GM23338 (cell line): ENCODE data around the gene ACOX3. TPM values are rescaled to one million over a fixed set of nuclear protein-coding genes. Genes with fewer than 3 reads are reported as not detected.

Experiments
- ATAC-seq: fragments of 200-7000 bp; cut with Tn5 transposase; 3 replicates; pipeline ENCODE4 v1.9.1; 2020
- DNase-seq: peaks from one replicate; pipeline ENCODE4 v3.0.0-alpha.2; 2015; ENCODE audit warnings: low spot score
- H2AFZ ChIP-seq: fragments of 200-600 bp; sonication (generic); 2 replicates; pipeline ENCODE4 v1.8.0; 2016; ENCODE audit warnings: antibody characterized with exemption, mild to moderate bottlenecking, moderate library complexity
- H3F3A ChIP-seq: fragments of 200-600 bp; sonication (generic); replicated peaks from 2 replicates; pipeline ENCODE4 v1.8.0; 2017; ENCODE audit warnings: antibody characterized with exemption, mixed run types, low read depth
- H3K27ac ChIP-seq: fragments of 200-600 bp; sonication (generic); 2 replicates; pipeline ENCODE4 v1.6.1; 2016; ENCODE audit warnings: low read depth
- H3K27me3 ChIP-seq: fragments of 200-600 bp; sonication (generic); 2 replicates; pipeline ENCODE4 v1.8.0; 2016; ENCODE audit warnings: mild to moderate bottlenecking, mixed run types, moderate library complexity; ENCODE audit not compliant: insufficient read depth
- H3K36me3 ChIP-seq: fragments of 200-600 bp; sonication (generic); 2 replicates; pipeline ENCODE4 v1.8.0; 2016; ENCODE audit warnings: mild to moderate bottlenecking; ENCODE audit not compliant: insufficient read depth
- H3K4me1 ChIP-seq: fragments of 200-600 bp; sonication (generic); 2 replicates; pipeline ENCODE4 v1.8.0; 2016; ENCODE audit warnings: mild to moderate bottlenecking, moderate library complexity; ENCODE audit not compliant: insufficient read depth
- H3K4me2 ChIP-seq: fragments of 200-600 bp; sonication (generic); 2 replicates; pipeline ENCODE4 v1.7.1; 2017; ENCODE audit warnings: mixed run types
- H3K4me3 ChIP-seq: fragments of 200-600 bp; sonication (generic); 2 replicates; pipeline ENCODE4 v1.6.1; 2016; ENCODE audit warnings: mixed run types
- H3K79me2 ChIP-seq: fragments of 200-600 bp; sonication (generic); replicated peaks from 2 replicates; pipeline ENCODE4 v1.8.0; 2017; ENCODE audit warnings: mild to moderate bottlenecking; ENCODE audit not compliant: insufficient read depth
- H3K9me2 ChIP-seq: fragments of 200-600 bp; sonication (generic); 2 replicates; pipeline ENCODE4 v1.8.0; 2017; ENCODE audit not compliant: insufficient read depth
- H4K20me1 ChIP-seq: fragments of 200-600 bp; sonication (generic); replicated peaks from 2 replicates; pipeline ENCODE4 v1.8.0; 2017; ENCODE audit warnings: mild to moderate bottlenecking; ENCODE audit not compliant: insufficient read depth
- H3K27ac Mint-ChIP-seq: 2 replicates; pipeline ENCODE4 v1.8.0; 2020; ENCODE audit warnings: inconsistent platforms, mild to moderate bottlenecking, moderate library complexity, mixed read lengths
- H3K27me3 Mint-ChIP-seq: 3 replicates; pipeline ENCODE4 v1.8.0; 2022; ENCODE audit warnings: low read depth, mild to moderate bottlenecking, moderate library complexity, mixed read lengths, inconsistent platforms; ENCODE audit not compliant: insufficient read depth, poor library complexity
- H3K36me3 Mint-ChIP-seq: 3 replicates; pipeline ENCODE4 v1.8.0; 2021; ENCODE audit warnings: low read depth, mild to moderate bottlenecking, inconsistent platforms, moderate library complexity, mixed read lengths
- H3K4me1 Mint-ChIP-seq: 3 replicates; pipeline ENCODE4 v1.8.0; 2020; ENCODE audit warnings: mild to moderate bottlenecking, inconsistent platforms, mixed read lengths
- H3K4me3 Mint-ChIP-seq: 3 replicates; pipeline ENCODE4 v1.8.0; 2021; ENCODE audit warnings: moderate library complexity, mild to moderate bottlenecking, inconsistent platforms, mixed read lengths
- H3K9me3 Mint-ChIP-seq: 3 replicates; pipeline ENCODE4 v1.8.0; 2020; ENCODE audit warnings: moderate library complexity, mild to moderate bottlenecking, inconsistent platforms, mixed read lengths
- CREB1 ChIP-seq: fragments of 250-450 bp; sonication (Bioruptor Pico); IDR thresholded peaks from 2 replicates; pipeline ENCODE4 v1.5.0; 2020; ENCODE audit warnings: low read depth, mild to moderate bottlenecking, moderate library complexity
- EZH2 ChIP-seq: fragments of 200-600 bp; sonication (generic); IDR thresholded peaks from one replicate; pipeline ENCODE4 v1.8.0; 2017; ENCODE audit warnings: antibody characterized with exemption, mild to moderate bottlenecking, low read depth; ENCODE audit not compliant: unreplicated experiment
- EZH2phosphoT487 ChIP-seq: fragments of 200-600 bp; sonication (generic); IDR thresholded peaks from one replicate; pipeline ENCODE4 v1.8.1; 2018; ENCODE audit warnings: antibody characterized with exemption; ENCODE audit not compliant: unreplicated experiment
- REST ChIP-seq: IDR thresholded peaks from one replicate; pipeline ENCODE4 v1.6.1; 2018; ENCODE audit warnings: antibody characterized with exemption; ENCODE audit not compliant: unreplicated experiment
- polyA plus RNA-seq: library from polyadenylated mRNA; unstranded; fragments of >200 nt; fragmentation: Nextera tagmentation; extraction: Ambion mirVana; gene quantifications from 2 replicates; pipeline ENCODE4 v1.2.1, GENCODE V29; 2016
- total RNA-seq: library from RNA; depleted of rRNA; stranded (reverse); fragments of >200 nt; shearing (Covaris generic); gene quantifications from 2 replicates; pipeline ENCODE4 v1.2.3, GENCODE V29; 2014
- TF ChIP-seq, protein P1 (sequence below), 2 experiments: fragments of 200-600 bp in 1 of 2; sonication (generic) in 1 of 2; conservative IDR thresholded peaks; 2 replicates each; pipeline versions ENCODE4 v1.5.1 to v1.6.1; 2016 to 2017; ENCODE audit warnings: antibody characterized with exemption in 2 of 2, low read depth in 2 of 2, mild to moderate bottlenecking in 2 of 2, moderate library complexity in 1 of 2

The ACOX3 gene
- total and polyA plus RNA-seq, 2 experiments from 2014 or later: 6.4 to 17.2 TPM

DNA sequence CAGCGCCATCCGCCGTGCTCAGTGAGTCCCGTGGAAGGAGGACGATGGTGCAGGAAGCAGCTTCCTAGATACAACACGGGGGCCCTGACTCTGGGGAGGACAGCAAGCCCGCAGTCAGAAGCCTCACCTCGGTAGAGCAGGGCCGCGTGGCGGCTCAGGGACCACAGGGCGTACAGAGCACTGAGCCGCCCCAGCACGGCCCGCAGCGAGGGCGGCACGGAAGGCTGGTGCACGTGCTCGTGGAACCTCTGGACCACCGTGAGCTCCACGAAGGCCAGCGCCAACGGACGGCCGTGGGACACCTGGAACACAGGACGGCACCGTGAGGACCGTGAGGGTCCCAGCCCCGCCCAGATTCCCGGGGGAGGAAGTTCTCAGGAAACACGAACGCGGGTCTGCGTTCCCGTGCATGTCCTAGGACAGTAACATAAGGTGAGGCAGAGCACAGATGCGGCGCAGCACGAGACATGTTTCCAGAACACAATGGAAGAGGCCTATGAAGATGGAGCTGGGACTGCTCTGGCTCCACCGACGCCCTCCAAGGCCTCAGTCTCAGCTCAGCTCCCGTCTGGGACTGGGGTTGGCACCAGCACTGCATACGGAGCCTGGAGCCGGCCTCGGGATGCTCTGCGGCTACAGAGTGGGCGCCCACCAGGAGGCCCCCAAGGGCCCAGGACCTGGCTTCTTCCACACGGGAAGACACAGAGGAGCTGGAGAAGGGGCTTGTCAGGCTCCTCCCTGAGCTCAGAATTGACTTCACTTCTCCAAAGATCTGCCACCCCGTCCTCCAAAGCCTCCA is 65.5 kb downstream of the ACOX3 start:
- H3K4me3 Mint-ChIP-seq: no peak overlapping the region
- Histone ChIP-seq H3F3A (no peaks in the 10 kb centered on the region), H3K36me3 (no peaks in the 10 kb centered on the region), H3K79me2 (no peaks in the 10 kb centered on the region), H4K20me1 (no peaks in the 10 kb centered on the region), H3K4me3 (no peak overlapping the region), H3K9me2 (no peaks in the 10 kb centered on the region), H3K4me2 (no peak overlapping the region), H3K27me3 (no peaks in the 10 kb centered on the region), H3K4me1 (no peaks in the 10 kb centered on the region), H2AFZ (no peak overlapping the region), H3K27ac (no peak overlapping the region)
- H3K27me3 Mint-ChIP-seq: peaks cover 24% of the 10 kb centered on the region
- H3K9me3 Mint-ChIP-seq: no peaks in the 10 kb centered on the region
- H3K36me3 Mint-ChIP-seq: no peaks in the 10 kb centered on the region; the same call in 2 of the 3 replicates
- TF ChIP-seq CREB1 (no peak), REST (no peak), EZH2phosphoT487 (no peak), EZH2 (no peak)
- TF ChIP-seq, protein P1, sequence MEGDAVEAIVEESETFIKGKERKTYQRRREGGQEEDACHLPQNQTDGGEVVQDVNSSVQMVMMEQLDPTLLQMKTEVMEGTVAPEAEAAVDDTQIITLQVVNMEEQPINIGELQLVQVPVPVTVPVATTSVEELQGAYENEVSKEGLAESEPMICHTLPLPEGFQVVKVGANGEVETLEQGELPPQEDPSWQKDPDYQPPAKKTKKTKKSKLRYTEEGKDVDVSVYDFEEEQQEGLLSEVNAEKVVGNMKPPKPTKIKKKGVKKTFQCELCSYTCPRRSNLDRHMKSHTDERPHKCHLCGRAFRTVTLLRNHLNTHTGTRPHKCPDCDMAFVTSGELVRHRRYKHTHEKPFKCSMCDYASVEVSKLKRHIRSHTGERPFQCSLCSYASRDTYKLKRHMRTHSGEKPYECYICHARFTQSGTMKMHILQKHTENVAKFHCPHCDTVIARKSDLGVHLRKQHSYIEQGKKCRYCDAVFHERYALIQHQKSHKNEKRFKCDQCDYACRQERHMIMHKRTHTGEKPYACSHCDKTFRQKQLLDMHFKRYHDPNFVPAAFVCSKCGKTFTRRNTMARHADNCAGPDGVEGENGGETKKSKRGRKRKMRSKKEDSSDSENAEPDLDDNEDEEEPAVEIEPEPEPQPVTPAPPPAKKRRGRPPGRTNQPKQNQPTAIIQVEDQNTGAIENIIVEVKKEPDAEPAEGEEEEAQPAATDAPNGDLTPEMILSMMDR (conservative IDR thresholded peaks at IDR 0.05; ENCODE audit: low read depth in 2 of 2): 0 out of 4 replicates have a peak, but pooled peaks of 1 of the 2 experiments have one; percentile 9
- DNase-seq: no peak
- peaks cover 14% of the 10 kb centered on the region for H3K4me1 Mint-ChIP-seq
- no peak overlapping the region for H3K27ac Mint-ChIP-seq
- ATAC-seq: peak; percentile 14; the same call in 2 of the 3 replicates

DNA sequence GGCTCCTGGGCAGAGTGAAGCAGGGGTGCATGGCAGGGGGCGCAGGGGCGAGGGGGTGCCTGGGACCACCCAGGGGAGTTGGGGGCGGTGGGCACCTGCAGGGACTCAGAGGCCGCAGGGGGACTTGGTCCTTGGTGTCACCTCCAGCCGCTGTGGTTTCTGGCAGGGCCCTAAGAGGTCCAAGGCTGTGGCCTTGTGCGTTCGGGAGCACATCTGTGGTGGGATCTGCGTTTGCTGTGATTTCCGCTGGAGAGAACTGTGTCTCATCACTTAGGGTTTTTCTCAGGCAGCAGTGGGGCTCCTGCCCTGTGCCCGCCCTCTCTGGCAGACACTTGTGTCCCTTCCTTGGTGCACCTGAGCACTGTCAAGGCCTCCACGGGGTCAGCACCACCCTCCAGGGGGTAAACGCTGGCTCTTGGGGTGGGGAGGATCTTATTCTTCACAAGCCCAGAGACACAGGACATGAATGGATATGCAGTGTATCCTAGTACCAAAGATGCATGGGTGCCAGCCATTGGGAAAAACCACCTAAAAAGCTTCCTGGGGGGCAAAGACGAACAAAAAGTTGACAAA is 66.5 kb downstream of the ACOX3 start:
- Histone ChIP-seq H3K36me3 (no peaks in the 10 kb centered on the region), H3K4me2 (no peak overlapping the region), H3K27ac (no peak overlapping the region), H3K27me3 (no peaks in the 10 kb centered on the region), H3K4me1 (no peaks in the 10 kb centered on the region), H4K20me1 (no peaks in the 10 kb centered on the region), H3F3A (no peaks in the 10 kb centered on the region), H3K79me2 (no peaks in the 10 kb centered on the region), H3K4me3 (no peak overlapping the region), H2AFZ (no peak overlapping the region), H3K9me2 (no peaks in the 10 kb centered on the region)
- Mint-ChIP-seq H3K9me3 (no peaks in the 10 kb centered on the region), H3K4me3 (no peak overlapping the region), H3K36me3 (no peaks in the 10 kb centered on the region; the same call in 2 of the 3 replicates), H3K4me1 (peaks cover 14% of the 10 kb centered on the region), H3K27me3 (peaks cover 24% of the 10 kb centered on the region), H3K27ac (no peak overlapping the region)
- DNase-seq: no peak
- no peak for ATAC-seq
- TF ChIP-seq, protein P1 (conservative IDR thresholded peaks at IDR 0.05; ENCODE audit: low read depth in 2 of 2): no peak
